SU-DHL-6 (cell line): ENCODE measurements around the gene CFAP298.

Experiments used
- EZH2phosphoT487 ChIP-seq: fragments of 200-600 bp; sonication (generic), shearing (Covaris generic); conservative IDR thresholded peaks from 2 replicates; pipeline ENCODE4 v1.6.1; 2018; ENCODE audit warnings: mild to moderate bottlenecking, antibody characterized with exemption, low read length, moderate library complexity, mixed read lengths
- TF ChIP-seq, protein P1 (sequence below): fragments of 200-600 bp; sonication (generic); IDR thresholded peaks from one replicate; pipeline ENCODE4 v1.5.1; 2017; ENCODE audit warnings: antibody characterized with exemption, mild to moderate bottlenecking, low read length, moderate library complexity; ENCODE audit not compliant: insufficient read depth, poor library complexity, severe bottlenecking

DNA sequence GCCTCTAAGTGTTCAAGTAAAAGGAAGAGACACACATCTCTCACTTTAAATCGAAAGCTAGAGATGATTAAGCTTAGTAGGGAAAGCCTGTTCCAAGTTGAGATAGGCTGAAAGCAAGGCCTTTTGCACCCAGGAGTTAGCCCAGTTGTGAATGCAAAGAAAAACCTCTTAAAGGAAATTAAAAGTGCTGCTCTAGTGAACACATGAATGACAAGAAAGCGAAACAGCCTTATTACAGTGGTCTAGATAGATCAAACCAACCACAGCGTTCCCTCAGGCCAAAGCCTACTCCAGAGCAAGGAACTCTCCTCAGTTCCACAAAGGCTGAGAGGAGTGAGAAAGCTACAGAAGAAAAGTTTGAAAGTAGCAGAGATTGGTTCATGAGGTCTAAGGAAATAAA lies 41.7 kb downstream of the CFAP298 start:
- TF ChIP-seq, protein P1, sequence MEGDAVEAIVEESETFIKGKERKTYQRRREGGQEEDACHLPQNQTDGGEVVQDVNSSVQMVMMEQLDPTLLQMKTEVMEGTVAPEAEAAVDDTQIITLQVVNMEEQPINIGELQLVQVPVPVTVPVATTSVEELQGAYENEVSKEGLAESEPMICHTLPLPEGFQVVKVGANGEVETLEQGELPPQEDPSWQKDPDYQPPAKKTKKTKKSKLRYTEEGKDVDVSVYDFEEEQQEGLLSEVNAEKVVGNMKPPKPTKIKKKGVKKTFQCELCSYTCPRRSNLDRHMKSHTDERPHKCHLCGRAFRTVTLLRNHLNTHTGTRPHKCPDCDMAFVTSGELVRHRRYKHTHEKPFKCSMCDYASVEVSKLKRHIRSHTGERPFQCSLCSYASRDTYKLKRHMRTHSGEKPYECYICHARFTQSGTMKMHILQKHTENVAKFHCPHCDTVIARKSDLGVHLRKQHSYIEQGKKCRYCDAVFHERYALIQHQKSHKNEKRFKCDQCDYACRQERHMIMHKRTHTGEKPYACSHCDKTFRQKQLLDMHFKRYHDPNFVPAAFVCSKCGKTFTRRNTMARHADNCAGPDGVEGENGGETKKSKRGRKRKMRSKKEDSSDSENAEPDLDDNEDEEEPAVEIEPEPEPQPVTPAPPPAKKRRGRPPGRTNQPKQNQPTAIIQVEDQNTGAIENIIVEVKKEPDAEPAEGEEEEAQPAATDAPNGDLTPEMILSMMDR = no peak
- TF ChIP-seq EZH2phosphoT487 = no peak
